SW 1271 (cell line): ENCODE data around the gene ZNF565.
"Not testable (repeated sequence)": the region's sequence is repeated elsewhere in the genome, so short reads cannot be mapped to it uniquely, and the experiment has no call there.

ENCODE experiments used
- DNase-seq, 2 experiments: peaks; one replicate each; lab custom pipeline; 2025; lab: John Stamatoyannopoulos, UW

The ZNF565 gene

DNA sequence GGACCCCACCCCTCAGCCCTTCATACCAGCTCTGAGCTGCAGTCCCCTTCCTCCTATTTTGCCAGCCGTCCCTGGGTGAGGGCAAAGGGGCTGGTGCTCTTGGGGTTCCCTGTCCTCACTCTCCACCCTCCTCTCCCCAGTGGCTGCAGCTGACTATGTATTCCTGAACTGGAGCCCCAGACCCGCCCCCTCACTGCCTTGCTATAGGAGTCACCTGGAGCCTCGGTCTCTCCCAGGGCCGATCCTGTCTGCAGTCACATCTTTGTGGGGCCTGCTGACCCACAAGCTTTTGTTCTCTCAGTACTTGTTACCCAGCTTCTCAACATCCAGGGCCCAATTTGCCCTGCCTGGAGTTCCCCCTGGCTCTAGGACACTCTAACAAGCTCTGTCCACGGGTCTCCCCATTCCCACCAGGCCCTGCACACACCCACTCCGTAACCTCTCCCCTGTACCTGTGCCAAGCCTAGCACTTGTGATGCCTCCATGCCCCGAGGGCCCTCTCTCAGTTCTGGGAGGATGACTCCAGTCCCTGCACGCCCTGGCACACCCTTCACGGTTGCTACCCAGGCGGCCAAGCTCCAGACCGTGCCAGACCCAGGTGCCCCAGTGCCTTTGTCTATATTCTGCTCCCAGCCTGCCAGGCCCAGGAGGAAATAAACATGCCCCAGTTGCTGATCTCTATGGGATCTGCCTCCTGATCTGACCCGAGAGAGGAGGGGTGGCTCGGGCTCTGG, 64.6 kb downstream of the ZNF565 start:
- DNase-seq, result no peak

GRCh38 chr19:36144624-36145023, 69.8 kb downstream of the ZNF565 start:
- no peak for DNase-seq

GRCh38 chr19:36142496-36142895, 72.0 kb downstream of the ZNF565 start:
- no peak for DNase-seq

- DNase-seq, result no peak
Observed at GRCh38 chr19:36142046-36142445, 72.4 kb downstream of the ZNF565 start.

DNA sequence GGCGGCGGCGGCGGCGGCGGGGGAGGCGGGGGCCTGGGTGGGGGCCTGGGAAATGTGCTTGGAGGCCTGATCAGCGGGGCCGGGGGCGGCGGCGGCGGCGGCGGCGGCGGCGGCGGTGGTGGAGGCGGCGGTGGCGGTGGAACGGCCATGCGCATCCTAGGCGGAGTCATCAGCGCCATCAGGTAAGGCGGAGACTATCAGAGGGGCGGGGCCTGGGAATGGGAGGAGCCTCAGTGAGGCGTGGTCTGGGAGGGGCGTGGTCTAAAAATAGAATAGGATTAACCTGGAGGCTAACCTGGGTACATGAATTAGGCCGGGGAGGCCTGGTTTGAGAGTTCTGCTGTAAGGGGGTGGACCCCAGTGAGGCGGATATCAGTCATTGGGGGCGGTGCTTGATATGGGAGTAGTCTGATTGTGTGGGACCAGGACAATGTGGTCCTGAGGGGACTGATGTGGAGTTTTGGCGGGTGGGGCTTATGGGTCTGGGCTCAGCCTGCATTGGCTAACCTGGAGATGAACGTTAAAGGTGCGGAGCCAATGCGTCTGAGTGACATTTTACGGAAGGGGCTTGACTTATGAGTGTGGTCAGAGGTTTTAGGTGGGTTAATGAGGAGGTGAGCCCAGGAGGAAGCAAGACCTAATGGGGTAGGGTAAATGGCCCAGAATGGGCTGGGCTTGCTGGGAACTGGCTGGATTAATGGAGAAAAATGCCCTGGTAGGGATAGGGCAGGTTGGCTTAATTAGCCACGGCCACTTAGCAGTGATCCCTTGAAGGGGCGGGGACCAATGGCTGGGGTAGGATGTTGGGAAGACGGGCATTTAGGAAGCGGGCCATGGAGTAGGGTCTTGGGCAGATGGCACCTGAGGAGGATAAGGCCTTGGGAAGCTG, 73.2 kb downstream of the ZNF565 start:
- peak in 1 of 2 experiments; percentile 60 for DNase-seq

GRCh38 chr19:36140304-36141038, 74.0 kb downstream of the ZNF565 start:
- peak in 1 of 2 experiments; percentile 41 for DNase-seq

DNA sequence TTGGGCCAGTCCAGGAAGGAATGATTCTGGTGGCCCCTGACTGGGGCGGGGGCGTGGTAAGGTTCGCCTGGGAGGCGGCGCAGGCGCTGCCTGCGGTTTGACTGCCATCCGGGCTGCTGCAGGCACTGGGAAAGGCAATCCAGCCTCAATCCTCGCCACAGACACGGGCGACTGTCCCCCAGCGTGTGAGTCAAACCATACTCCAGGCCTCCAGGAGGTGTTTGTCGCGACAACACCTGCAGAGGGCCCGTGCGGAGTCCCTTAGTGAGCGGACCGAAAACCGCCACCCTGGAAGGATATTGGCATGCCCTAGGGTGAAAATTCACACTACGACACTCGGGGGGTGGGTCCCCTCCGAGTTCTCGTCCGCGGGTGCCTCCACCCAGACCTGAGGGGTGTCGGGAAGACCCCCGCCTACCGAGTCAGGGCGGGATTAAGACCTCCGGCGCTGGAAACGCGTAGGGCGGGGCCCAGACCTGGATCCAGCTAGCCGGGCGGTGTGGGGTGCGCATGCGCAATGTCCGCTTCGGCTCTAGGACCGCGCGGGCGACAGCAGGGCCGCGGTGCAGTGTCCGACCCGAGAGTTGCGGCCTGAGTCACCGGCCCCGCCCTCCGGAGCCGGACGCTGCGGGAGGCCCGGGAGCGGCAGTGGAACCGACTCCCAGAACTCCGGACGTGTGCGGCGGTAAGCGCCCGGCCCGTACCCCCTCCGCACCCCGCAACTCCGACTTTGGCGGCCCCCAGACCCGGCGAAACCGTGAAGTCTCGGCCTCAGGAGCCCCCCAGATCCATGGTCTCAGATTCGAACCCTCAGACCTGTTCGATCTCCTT, 74.8 kb downstream of the ZNF565 start, which contains the start of gene CAPNS1:
CAPNS1 (plus strand) TSS at position 594 of the 831 bp plus-strand sequence. CDS start 946 bp downstream, outside the sequence.
- peak; percentile 77 to 92 for DNase-seq

GRCh38 chr19:36139120-36139472, 75.4 kb downstream of the ZNF565 start:
- DNase-seq, result no peak

- peak in 1 of 2 experiments; percentile 85 for DNase-seq
Observed at GRCh38 chr19:36136964-36137686, 77.3 kb downstream of the ZNF565 start.

- DNase-seq, result not testable (repeated sequence)
Observed at GRCh38 chr19:36134867-36135266, 79.6 kb downstream of the ZNF565 start.
